Mucosa of stomach (tissue), 1 donor: ENCODE measurements around the gene BTBD16.

ENCODE experiments used
- H3K27me3 ChIP-seq: one replicate; pipeline ENCODE4 v1.7.0; 2013; ENCODE audit warnings: mild to moderate bottlenecking, low read length; ENCODE audit not compliant: control insufficient read depth, insufficient read depth
- H3K36me3 ChIP-seq: one replicate; pipeline ENCODE4 v1.7.0; 2013; ENCODE audit warnings: low read length; ENCODE audit not compliant: control insufficient read depth, insufficient read depth
- H3K4me1 ChIP-seq: one replicate; pipeline ENCODE4 v1.7.0; 2013; ENCODE audit warnings: mild to moderate bottlenecking, low read length; ENCODE audit not compliant: control insufficient read depth, insufficient read depth
- H3K4me3 ChIP-seq: one replicate; pipeline ENCODE4 v1.7.0; 2013; ENCODE audit warnings: low read length
- H3K9ac ChIP-seq: one replicate; pipeline ENCODE4 v1.7.0; 2013; ENCODE audit warnings: mild to moderate bottlenecking, low read length, moderate library complexity
- H3K9me3 ChIP-seq: one replicate; pipeline ENCODE4 v1.7.0; 2013; ENCODE audit warnings: mild to moderate bottlenecking, low read length, moderate library complexity; ENCODE audit not compliant: control insufficient read depth
- donor health status: Pancreatic carcinoma.

BTBD16 gene

DNA sequence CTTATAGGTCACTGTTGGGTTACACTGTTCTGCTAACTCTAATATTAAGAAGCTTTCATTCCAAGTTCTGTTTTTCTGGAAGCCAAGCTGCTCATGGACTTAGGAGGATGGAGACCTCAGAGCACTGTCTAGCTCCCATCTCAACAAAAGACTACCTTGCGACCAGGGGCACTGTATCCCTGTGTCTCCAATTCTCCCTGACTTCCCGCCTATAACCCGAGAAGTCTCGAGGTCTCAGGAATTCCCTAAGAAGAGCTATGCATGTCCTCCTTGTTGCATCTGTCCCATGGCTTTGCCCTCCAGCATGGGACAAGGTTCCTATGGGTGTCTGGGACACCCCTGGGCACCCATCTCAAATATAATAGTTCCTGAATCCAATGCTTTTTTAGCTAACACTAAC lies 31.2 kb downstream of the BTBD16 start:
- Histone ChIP-seq H3K4me1 (peaks cover 7% of the 10 kb centered on the region), H3K9ac (no peak overlapping the region), H3K27me3 (peaks cover 7% of the 10 kb centered on the region)

DNA sequence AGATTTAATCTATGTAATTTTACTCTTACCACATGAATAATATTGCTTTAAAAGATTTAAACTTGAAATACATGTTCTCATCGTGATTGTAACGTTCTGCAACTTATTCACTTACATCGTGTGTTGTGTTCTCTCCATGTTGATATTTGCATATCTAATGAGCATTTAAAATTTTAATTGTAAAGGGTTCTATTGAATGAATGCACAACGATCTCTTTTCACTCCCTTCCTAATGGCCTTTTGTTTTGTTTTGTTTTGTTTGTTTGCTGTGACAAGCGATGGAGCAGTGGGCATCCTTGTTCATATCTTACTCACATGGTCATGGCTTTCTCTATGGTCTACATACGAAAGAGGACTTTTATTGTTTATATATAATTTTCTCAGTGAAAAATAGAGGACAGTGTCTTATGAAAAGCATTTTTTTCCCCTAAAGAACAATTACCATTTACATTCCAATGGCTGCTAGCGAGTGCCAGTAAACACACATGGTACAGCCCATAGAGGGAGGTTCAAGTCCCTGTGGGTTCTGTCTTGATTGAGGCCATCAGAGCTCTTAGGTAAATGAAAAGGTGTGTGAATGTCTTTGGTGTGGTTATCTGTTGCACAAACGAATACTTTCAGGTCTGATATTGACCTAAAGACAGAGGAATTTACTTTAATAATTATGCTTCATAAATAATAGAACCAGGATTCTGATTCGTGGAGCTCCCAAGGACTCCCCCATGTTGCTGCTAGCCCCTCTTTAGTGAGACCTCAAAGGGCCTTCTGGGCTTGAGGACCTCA lies 32.4 kb downstream of the BTBD16 start:
- peaks cover 3% of the 10 kb centered on the region for H3K27me3 ChIP-seq
- H3K4me1 ChIP-seq: peaks cover 18% of the 10 kb centered on the region
- H3K36me3 ChIP-seq: no peaks in the 10 kb centered on the region
- H3K9me3 ChIP-seq: no peaks in the 10 kb centered on the region
- no peak overlapping the region for H3K9ac ChIP-seq
- no peak overlapping the region for H3K4me3 ChIP-seq

More for the DNA sequence above, 31.2 kb downstream of the BTBD16 start:
- Histone ChIP-seq H3K36me3 (no peaks in the 10 kb centered on the region), H3K9me3 (no peaks in the 10 kb centered on the region), H3K4me3 (no peak overlapping the region)

DNA sequence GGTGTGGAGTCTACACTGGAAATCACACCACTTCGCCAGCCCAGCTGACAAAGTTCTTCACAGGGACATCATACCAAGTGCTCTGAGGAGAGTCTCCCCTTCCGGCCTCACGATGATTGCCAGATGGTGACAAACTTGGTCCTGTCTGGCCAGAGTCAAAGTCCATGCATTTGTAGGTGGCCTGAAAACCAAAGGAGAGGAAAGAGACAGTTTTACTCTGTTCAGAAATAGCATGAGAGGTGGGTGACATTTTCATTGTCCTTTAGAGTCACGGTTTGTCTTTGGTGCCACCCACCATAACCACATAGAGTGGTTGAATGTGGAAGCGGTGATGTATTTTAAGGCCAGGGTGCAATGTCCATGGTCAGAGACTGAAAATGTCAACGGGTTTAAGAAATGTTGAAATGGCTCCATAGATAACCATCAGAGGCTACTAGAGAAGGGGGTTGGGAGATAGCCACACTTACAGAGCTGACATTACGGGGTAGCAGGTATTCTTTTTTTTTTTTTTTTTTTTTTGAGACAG lies 33.0 kb downstream of the BTBD16 start:
- peaks cover 24% of the 10 kb centered on the region for H3K4me1 ChIP-seq
- H3K9ac ChIP-seq: no peak overlapping the region
- no peaks in the 10 kb centered on the region for H3K27me3 ChIP-seq
- no peaks in the 10 kb centered on the region for H3K36me3 ChIP-seq
- no peak overlapping the region for H3K4me3 ChIP-seq
- H3K9me3 ChIP-seq: no peaks in the 10 kb centered on the region

DNA sequence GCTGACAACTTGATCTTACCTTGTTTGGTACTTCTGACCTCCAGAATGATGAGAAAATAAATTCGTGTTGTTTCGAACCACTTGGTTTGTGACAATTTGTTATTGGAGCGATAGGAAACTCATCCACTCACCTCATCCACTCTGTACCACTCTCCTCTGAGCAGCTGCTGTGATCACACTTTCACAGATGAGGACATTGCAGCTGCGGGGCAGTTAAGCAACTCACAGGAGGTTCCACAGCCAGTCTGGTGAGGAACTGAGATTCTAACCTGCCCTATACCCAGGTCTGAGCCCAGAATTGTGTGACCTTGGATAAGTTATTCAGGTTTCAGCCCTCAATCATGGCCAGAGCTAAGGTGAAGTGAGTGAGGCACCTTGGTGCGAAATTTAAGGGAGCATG lies 35.2 kb downstream of the BTBD16 start:
- peaks cover 42% of the 10 kb centered on the region for H3K4me1 ChIP-seq
- H3K36me3 ChIP-seq: no peaks in the 10 kb centered on the region
- no peak overlapping the region for H3K4me3 ChIP-seq
- no peak overlapping the region for H3K9ac ChIP-seq
- H3K9me3 ChIP-seq: no peaks in the 10 kb centered on the region
- H3K27me3 ChIP-seq: no peaks in the 10 kb centered on the region

DNA sequence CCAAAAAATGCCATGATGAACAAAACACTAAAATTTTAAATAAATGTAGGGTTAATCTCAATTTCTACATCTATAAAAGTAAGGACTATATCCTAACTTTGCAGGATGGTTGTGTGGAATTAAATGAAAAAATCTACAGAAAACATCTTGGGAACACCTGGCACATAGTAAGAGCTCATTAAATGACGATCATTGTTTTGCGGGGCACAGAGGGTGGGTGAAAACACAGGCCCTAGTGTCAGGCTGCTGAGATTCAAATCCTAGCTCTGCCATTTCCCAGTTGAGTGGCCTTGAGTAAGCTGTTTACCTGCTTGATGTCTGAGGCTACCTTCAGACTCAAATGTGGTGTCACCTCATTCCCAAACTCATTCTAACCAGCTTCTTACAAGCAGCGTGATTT lies 35.6 kb downstream of the BTBD16 start:
- Histone ChIP-seq H3K27me3 (no peaks in the 10 kb centered on the region), H3K36me3 (no peaks in the 10 kb centered on the region), H3K9me3 (no peaks in the 10 kb centered on the region), H3K4me1 (peaks cover 39% of the 10 kb centered on the region), H3K4me3 (no peak overlapping the region), H3K9ac (no peak overlapping the region)

DNA sequence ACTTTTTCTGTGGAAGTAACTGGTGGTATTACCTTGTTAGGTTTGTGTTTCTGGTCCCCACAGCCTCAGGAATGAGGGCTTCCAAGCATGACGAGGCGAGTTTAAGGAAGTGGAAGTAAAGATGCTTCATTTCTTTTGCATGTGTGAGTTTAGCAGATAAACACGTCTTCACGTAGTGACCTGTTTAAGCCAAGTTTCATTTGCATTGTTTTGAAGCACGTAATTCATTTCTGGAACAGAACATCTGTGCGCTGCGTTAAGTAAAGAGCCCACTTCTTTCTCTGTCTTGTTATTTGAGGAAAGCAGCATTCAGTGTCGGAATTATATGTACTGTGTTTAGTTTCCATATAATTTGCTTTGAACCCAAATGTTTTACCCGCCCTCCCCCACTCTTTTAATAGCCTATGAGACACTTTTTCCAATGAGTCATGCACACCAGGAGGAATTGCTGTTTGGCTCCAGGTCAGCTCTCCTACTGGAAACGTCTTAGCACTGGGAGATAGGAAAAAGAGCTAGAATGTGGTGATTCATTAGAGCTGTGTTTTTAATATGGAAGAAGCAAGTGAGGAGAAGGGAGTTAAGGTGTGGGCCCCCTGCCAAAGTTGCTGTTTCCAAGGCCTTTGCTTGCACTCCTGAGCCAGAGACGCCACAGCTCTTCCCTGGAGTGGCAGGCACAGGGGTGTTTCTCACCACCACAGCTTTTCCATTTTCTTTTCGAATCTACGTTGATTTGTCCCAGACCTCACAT lies 36.7 kb downstream of the BTBD16 start:
- peaks cover 38% of the 10 kb centered on the region for H3K4me1 ChIP-seq
- no peaks in the 10 kb centered on the region for H3K9me3 ChIP-seq
- H3K27me3 ChIP-seq: no peaks in the 10 kb centered on the region
- H3K9ac ChIP-seq: peak overlapping the region; percentile 35
- no peaks in the 10 kb centered on the region for H3K36me3 ChIP-seq
- no peak overlapping the region for H3K4me3 ChIP-seq

DNA sequence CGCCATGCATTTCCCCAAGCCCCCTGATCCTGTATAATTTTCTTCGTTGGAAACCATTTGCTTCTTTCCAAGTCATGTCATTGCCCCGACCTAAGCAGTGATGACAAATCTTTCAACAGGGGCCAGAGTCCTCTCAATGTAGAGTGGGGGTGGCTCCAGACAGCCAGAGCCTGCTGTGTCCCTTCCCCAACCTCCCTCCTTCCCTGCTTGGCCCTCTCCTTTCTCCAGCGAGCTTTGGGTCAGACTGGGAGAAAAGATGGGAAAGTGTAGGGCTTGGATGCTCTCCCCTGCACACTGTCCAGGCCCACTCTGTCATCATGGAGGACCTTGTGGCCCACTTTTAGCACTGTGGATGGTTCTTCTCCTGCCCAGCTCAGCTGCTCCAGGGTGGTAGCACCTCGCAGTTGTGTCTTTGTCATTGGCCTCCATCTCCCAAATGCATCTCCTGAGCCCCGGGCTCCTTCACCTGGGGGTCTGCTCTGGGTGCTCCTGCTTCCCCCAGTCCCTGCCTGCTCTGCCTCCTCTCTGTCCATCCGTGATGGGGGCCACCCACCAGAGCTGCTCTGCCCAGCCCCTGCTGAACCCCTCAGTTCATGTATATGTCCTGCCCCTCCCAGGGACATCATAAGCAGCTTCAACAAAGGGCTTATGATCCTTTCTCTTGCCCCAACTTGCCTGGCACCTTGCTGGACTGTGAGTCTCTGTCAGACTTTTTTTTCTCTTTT lies 37.5 kb downstream of the BTBD16 start:
- Histone ChIP-seq H3K4me1 (peaks cover 38% of the 10 kb centered on the region), H3K9ac (peak overlapping the region; percentile 35), H3K36me3 (no peaks in the 10 kb centered on the region), H3K27me3 (no peaks in the 10 kb centered on the region), H3K4me3 (no peak overlapping the region), H3K9me3 (no peaks in the 10 kb centered on the region)

DNA sequence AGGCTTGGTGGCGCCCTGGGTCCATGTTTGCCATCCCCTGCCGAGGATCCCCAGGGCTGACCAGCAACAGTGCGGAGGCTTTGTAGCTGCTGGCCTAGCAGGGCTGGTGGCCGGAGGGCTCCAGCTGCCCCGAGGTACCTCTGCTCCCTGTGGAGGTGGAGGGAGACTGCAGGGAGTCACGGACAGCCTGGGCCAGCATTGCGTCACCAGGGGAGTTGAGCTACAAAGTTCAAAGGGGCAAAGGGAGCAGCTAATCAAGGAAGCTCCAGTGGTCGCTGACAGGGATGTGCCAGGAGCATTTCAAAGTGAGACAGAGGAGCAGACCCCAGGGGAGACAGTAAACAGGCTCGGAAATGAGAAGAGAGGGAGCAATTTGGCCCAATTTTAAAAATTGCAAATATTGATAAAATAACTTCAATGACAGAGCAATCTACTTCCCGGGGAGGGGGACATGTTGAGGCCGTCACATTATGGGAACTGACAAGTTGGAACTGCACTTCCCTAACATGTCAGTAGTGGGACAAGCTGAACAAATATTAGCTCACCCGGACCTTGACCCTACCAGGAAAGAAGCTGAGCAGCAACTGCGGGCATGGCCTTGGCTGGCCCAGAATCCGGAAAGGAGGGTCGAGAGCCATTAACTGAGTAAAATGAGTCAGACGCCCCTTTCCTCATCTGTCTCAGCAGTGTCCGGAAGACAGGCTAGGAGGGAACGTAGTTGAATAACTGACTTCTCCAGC lies 39.4 kb downstream of the BTBD16 start:
- Histone ChIP-seq H3K9me3 (no peaks in the 10 kb centered on the region), H3K9ac (peak overlapping the region; percentile 11), H3K4me3 (no peak overlapping the region), H3K27me3 (no peaks in the 10 kb centered on the region), H3K36me3 (no peaks in the 10 kb centered on the region), H3K4me1 (peaks cover 38% of the 10 kb centered on the region)

DNA sequence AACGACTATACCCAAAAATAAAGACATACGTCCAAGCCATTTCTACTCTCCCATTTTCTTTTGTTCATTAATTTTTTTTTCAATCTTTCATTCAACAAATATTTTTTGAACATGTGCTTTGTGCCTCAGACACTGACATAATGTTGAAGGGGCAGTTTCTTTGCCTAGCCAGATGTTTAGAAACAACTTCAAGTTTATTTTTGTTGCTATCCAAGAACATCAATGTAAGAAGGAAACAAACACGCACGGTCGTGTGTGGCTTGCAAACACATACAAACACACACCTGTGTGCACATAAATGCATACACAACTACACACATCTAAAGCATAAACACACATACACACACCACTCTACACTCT lies 39.9 kb downstream of the BTBD16 start:
- Histone ChIP-seq H3K9ac (peak overlapping the region; percentile 11), H3K9me3 (no peaks in the 10 kb centered on the region), H3K36me3 (no peaks in the 10 kb centered on the region), H3K4me3 (no peak overlapping the region), H3K4me1 (peaks cover 38% of the 10 kb centered on the region), H3K27me3 (no peaks in the 10 kb centered on the region)

DNA sequence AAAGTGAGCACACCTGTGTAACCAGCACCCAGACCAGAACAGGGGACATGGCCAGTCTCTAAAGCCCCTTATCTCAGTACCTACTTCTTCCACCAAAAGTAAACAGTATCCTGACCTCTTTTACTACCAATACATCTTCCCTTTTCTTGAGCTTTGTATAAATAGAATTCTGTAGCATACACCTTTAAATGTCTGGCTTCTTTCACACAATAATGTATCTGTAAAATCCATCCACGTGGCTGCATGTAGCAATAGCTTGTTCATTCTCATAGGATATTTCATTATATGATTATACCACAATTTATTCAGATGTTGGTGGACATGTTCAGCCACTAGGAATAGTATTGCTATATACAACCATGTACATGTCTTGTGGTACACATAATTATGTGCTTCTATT lies 40.6 kb downstream of the BTBD16 start:
- Histone ChIP-seq H3K4me3 (no peak overlapping the region), H3K9me3 (no peaks in the 10 kb centered on the region), H3K9ac (peak overlapping the region; percentile 11), H3K27me3 (no peaks in the 10 kb centered on the region), H3K4me1 (peaks cover 38% of the 10 kb centered on the region), H3K36me3 (no peaks in the 10 kb centered on the region)

DNA sequence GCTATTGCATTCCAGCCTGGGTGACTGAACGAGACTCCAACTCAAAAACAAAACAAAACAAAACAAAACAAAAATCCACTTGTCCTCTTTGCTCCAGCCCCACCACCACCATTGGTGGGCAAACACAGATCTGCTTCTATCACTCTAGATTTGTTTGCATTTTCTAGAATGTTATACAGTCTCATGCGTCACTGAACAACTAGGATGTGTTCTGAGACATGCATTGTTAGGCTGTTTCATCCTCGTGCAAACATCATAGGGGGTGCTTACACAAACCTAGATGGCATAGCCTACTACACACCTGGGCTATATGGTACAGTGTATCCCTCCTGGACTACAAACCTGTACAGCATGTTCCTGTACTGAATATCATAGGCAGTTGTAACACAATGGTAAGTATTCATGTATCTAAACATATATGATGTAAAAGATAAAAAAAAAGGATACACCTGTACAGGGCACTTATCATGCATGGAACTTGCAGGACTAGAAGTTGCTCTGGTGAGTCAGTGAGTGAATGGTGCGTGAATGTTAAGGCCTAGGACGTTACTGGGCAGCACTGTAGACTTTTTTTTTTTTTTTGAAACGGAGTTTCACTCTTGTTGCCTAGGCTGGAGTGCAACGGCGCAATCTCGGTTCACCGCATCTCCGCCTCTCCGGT lies 45.3 kb downstream of the BTBD16 start:
- H3K9ac ChIP-seq: no peak overlapping the region
- H3K9me3 ChIP-seq: no peaks in the 10 kb centered on the region
- no peak overlapping the region for H3K4me3 ChIP-seq
- H3K4me1 ChIP-seq: peaks cover under 1% of the 10 kb centered on the region
- H3K27me3 ChIP-seq: no peaks in the 10 kb centered on the region
- no peaks in the 10 kb centered on the region for H3K36me3 ChIP-seq
